Spleen (tissue), 11 donors: ENCODE data around the gene SLFN11. TPM values are rescaled to one million over a fixed set of nuclear protein-coding genes. Genes with fewer than 3 reads are reported as not detected.

Experiments used
- DNase-seq: peaks from one replicate; pipeline ENCODE4 v3.0.0-alpha.2; 2020
- H3K27ac ChIP-seq, 8 donors: fragments of 200-600 bp; sonication (generic) in 7 of 8; 1 replicate in 4 of 8; 2 replicates in 4 of 8; pipeline versions ENCODE4 v1.5.0 to v1.8.0; 2016 to 2021; ENCODE audit warnings: inconsistent platforms in 4 of 8, mild to moderate bottlenecking in 4 of 8, moderate library complexity in 1 of 8
- H3K27me3 ChIP-seq, 7 donors: fragments of 200-600 bp; sonication (generic) in 6 of 7; replicated peaks in 1 of 7; 1 replicate in 4 of 7; 2 replicates in 3 of 7; pipeline versions ENCODE4 v1.5.0 to v1.8.0; 2016 to 2021; ENCODE audit warnings: inconsistent platforms in 3 of 7, mild to moderate bottlenecking in 1 of 7
- H3K36me3 ChIP-seq, 6 donors: fragments of 200-600 bp; sonication (generic) in 5 of 6; 1 replicate in 4 of 6; 2 replicates in 2 of 6; pipeline versions ENCODE4 v1.5.0 to v1.8.0; 2016 to 2021; ENCODE audit warnings: inconsistent platforms in 2 of 6
- H3K4me1 ChIP-seq, 6 donors: fragments of 200-600 bp; sonication (generic) in 5 of 6; 1 replicate in 3 of 6; 2 replicates in 3 of 6; pipeline versions ENCODE4 v1.5.0 to v1.8.0; 2016 to 2021; ENCODE audit warnings: inconsistent platforms in 3 of 6
- H3K4me3 ChIP-seq, 8 donors: fragments of 200-600 bp; sonication (generic) in 7 of 8; 1 replicate in 4 of 8; 2 replicates in 4 of 8; pipeline versions ENCODE4 v1.5.0 to v1.8.0; 2016 to 2021; ENCODE audit warnings: inconsistent platforms in 4 of 8, mild to moderate bottlenecking in 4 of 8, moderate library complexity in 2 of 8
- H3K9me3 ChIP-seq, 8 donors: fragments of 200-600 bp; sonication (generic) in 7 of 8; 1 replicate in 4 of 8; 2 replicates in 4 of 8; pipeline versions ENCODE4 v1.5.0 to v1.8.0; 2016 to 2021; ENCODE audit warnings: inconsistent platforms in 4 of 8
- POLR2A ChIP-seq, 3 donors: fragments of 450-650 bp; IDR thresholded peaks; one replicate each; pipeline ENCODE4 v1.5.1; 2017; ENCODE audit warnings: antibody characterized with exemption in 3 of 3, mild to moderate bottlenecking in 1 of 3
- POLR2AphosphoS5 ChIP-seq, 3 donors: sonication (generic); formaldehyde crosslinking; IDR thresholded peaks; one replicate each; pipeline ENCODE4 v1.5.1; 2017; ENCODE audit warnings: antibody characterized with exemption in 3 of 3
- WGBS, 5 donors: extraction: QIAGEN DNeasy Blood & Tissue Kit in 3 of 5; methylation state at CpG; one replicate each; pipeline versions ENCODE4 v1.1.5 to v1.1.7; 2013 to 2018; 5-methylcytosine and 5-hydroxymethylcytosine counted together
- intact Hi-C: fragments of 100-400 bp; cut with DNase I; formaldehyde crosslinking; loops from one replicate; pipeline ENCODE4 v1.15.0; 2023; ENCODE audit warnings: low total_unique reads
- polyA plus RNA-seq, 3 donors: library from polyadenylated mRNA; stranded (reverse); fragments of 200-250 nt; gene quantifications; one replicate each; pipeline ENCODE4 v1.2.1, GENCODE V29; 2013
- total RNA-seq, 7 donors: library from RNA; depleted of rRNA in 3 of 7; stranded (reverse); fragments of >200 nt in 3 of 7; fragmentation: NEBNext Ultra II Directional in 4 of 7; extraction: Animal tissue kit (Norgen Biotek cat#: 25700) in 4 of 7; gene quantifications; one replicate each; pipeline versions ENCODE4 v1.1.0 to v1.2.1, GENCODE V29; 2016 to 2021
- TF ChIP-seq, protein P1 (sequence below), 11 experiments: fragments of 200-600 bp in 7 of 11; fragments of 450-650 bp in 4 of 11; sonication (generic) in 4 of 11; IDR thresholded peaks in 8 of 11; conservative IDR thresholded peaks in 3 of 11; 1 replicate in 7 of 11; 2 replicates in 4 of 11; pipeline versions ENCODE4 v1.4.0 to v1.8.0; 2016 to 2021; ENCODE audit warnings: antibody characterized with exemption in 11 of 11, inconsistent platforms in 4 of 11, mild to moderate bottlenecking in 1 of 11
- donor health status: healthy with polysubstance abuse.
- donor health status: DM: no; HTN: no; CAD: no; lungs with moderate emphysema.
- donor health status: DM: no; HTN: no; CAD: no.
- donor health status: Bipolar disorder and iron deficiency.
- donor health status: healthy.
- donor health status: DM: no; HTN: no; CAD: no.
- donor health status: DM: yes; HTN: yes; CAD: no.

The SLFN11 gene
- total and polyA plus RNA-seq, 10 donors: 6.5 to 73.9 (median 56.6) TPM

DNA sequence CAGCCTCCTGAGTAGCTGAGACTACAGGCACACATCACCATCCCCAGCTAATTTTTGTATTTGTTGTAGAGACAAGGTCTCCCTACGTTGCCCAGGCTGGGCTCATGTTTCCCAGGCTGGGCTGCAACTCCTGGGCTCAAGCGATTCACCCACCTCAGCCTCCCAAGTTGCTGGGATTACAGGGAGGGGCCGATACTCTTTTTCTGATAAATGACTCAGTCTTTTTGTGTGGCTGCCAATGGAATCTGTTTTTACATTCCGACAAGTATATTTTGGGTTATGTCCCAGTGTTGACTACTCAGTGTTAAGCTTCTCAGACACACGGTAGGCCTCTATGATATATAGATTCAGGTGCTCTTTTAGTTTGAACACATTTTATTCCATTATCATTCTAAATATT is 58.1 kb downstream of the SLFN11 start:
- Histone ChIP-seq H3K4me3 (no peak overlapping the region), H3K27me3 (no peaks in the 10 kb centered on the region), H3K9me3 (no peaks in the 10 kb centered on the region), H3K4me1 (peaks cover 3 to 34% (median 24%) of the 10 kb centered on the region in 6 donors), H3K27ac (peak overlapping the region in 6 of 8 donors; percentile 29 to 87 (median 86)), H3K36me3 (no peaks in the 10 kb centered on the region)
- no peak for DNase-seq
- TF ChIP-seq POLR2AphosphoS5 (IDR thresholded peaks at IDR 0.05) (no peak), POLR2A (IDR thresholded peaks at IDR 0.05) (no peak)
- TF ChIP-seq, protein P1, sequence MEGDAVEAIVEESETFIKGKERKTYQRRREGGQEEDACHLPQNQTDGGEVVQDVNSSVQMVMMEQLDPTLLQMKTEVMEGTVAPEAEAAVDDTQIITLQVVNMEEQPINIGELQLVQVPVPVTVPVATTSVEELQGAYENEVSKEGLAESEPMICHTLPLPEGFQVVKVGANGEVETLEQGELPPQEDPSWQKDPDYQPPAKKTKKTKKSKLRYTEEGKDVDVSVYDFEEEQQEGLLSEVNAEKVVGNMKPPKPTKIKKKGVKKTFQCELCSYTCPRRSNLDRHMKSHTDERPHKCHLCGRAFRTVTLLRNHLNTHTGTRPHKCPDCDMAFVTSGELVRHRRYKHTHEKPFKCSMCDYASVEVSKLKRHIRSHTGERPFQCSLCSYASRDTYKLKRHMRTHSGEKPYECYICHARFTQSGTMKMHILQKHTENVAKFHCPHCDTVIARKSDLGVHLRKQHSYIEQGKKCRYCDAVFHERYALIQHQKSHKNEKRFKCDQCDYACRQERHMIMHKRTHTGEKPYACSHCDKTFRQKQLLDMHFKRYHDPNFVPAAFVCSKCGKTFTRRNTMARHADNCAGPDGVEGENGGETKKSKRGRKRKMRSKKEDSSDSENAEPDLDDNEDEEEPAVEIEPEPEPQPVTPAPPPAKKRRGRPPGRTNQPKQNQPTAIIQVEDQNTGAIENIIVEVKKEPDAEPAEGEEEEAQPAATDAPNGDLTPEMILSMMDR (IDR thresholded peaks at IDR 0.05 in 8 of 11, conservative IDR thresholded peaks at IDR 0.05 in 3 of 11): no peak
- 68 to 87% (median 77%) methylated on average over 5 of the region's 5 CpGs for WGBS, 5 donors
- intact Hi-C loops: loop anchor here (10.0 kb wide), 1 partner anchor 430 kb away; no protein-coding TSS in a partner anchor

DNA sequence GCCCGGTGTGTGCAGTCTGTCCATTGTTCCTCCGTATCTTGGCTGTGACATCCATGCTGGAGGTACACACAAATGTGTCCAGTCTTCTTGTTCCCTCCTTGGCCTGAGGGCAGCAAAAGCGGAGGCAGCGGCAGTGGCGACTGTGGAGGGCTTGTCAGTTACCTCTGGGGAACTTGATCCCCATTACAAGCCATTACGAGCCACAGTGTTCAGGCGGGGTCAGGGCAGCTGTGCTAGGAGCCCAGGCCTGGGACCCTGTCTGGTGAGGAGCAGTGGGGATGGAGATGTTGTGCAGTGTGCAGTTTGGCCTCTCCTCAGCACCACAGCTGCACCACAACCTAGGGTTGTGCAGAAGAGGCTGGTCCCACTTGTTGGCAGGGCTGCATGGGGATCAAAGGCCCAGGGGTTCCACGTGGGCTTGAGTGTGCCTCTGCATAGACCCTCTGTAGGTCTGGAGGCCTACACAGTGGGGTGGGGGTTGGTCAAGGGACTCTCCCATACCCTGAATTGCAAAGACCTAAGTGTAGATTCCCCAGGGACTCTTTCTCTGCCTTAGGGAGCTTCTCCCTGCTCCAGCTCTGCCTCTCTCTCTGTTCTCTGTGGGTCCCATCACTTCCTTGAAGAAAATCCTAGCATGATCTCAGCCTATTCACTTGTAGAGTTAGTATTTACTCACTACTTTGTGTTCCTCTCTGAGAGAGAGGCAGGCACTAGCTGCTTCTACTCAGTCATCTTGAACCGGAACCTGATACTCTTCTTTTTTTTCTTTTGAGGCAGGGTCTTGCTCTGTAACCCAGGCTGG is 58.8 kb downstream of the SLFN11 start:
- H3K9me3 ChIP-seq: peaks cover 0 to 5% (median 0%) of the 10 kb centered on the region in 8 donors
- TF ChIP-seq POLR2AphosphoS5 (IDR thresholded peaks at IDR 0.05): no peak
- TF ChIP-seq, protein P1 (IDR thresholded peaks at IDR 0.05 in 8 of 11, conservative IDR thresholded peaks at IDR 0.05 in 3 of 11): no peak
- TF ChIP-seq POLR2A (IDR thresholded peaks at IDR 0.05): no peak
- peak overlapping the region; percentile 29 to 87 (median 84) for H3K27ac ChIP-seq
- H3K27me3 ChIP-seq: no peaks in the 10 kb centered on the region
- no peaks in the 10 kb centered on the region for H3K36me3 ChIP-seq
- H3K4me1 ChIP-seq: peaks cover 3 to 34% (median 24%) of the 10 kb centered on the region in 6 donors
- no peak for DNase-seq
- intact Hi-C loops: loop anchor here (10.0 kb wide), 1 partner anchor 430 kb away; no protein-coding TSS in a partner anchor
- H3K4me3 ChIP-seq: peak overlapping the region in 5 of 8 donors; percentile 40 to 67 (median 44)
- WGBS, 5 donors: 84 to 91% (median 88%) methylated on average over 9 of the region's 9 CpGs

DNA sequence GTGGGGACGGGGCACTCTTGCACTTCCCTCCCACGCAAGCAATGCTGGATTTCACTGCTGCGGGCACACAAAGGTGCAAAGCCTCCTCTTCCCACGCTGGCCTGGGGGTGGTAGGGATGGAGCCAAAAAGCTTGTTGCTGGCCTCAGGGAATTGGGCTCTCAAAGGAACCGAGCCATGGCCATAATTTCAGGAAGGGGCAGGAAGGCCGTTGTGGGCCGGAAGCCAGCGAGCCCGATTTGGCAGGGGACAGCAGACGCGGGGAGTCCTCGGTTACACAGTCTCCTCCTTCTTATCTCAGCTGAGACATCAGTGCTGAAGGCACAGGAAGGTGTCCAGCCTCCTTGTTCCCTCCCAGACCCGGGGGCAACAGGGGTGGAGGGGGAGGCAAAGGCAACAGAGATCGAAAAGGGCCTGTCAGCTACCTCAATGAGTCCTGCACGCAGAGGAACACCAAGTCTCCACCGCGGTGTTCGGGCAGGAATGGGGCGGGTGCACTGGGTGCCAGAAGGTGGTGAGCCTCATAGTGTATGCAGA is 59.5 kb downstream of the SLFN11 start:
- peak overlapping the region in 7 of 8 donors; percentile 35 to 67 (median 44) for H3K4me3 ChIP-seq
- TF ChIP-seq POLR2A (IDR thresholded peaks at IDR 0.05) (no peak), POLR2AphosphoS5 (IDR thresholded peaks at IDR 0.05) (peak; percentile 19 to 58 (median 23))
- H3K9me3 ChIP-seq: peaks cover 0 to 12% (median 4%) of the 10 kb centered on the region in 8 donors
- H3K4me1 ChIP-seq: peaks cover 3 to 34% (median 24%) of the 10 kb centered on the region in 6 donors
- WGBS, 5 donors: 28 to 38% (median 31%) methylated on average over 17 to 19 of the region's 19 CpGs
- intact Hi-C loops: loop anchor here (2.0 to 10.0 kb wide), 2 partner anchors 219 to 431 kb away; no protein-coding TSS in a partner anchor
- DNase-seq: peak; percentile 85
- H3K27me3 ChIP-seq: no peaks in the 10 kb centered on the region
- peak overlapping the region; percentile 64 to 87 (median 84) for H3K27ac ChIP-seq
- no peaks in the 10 kb centered on the region for H3K36me3 ChIP-seq

DNA sequence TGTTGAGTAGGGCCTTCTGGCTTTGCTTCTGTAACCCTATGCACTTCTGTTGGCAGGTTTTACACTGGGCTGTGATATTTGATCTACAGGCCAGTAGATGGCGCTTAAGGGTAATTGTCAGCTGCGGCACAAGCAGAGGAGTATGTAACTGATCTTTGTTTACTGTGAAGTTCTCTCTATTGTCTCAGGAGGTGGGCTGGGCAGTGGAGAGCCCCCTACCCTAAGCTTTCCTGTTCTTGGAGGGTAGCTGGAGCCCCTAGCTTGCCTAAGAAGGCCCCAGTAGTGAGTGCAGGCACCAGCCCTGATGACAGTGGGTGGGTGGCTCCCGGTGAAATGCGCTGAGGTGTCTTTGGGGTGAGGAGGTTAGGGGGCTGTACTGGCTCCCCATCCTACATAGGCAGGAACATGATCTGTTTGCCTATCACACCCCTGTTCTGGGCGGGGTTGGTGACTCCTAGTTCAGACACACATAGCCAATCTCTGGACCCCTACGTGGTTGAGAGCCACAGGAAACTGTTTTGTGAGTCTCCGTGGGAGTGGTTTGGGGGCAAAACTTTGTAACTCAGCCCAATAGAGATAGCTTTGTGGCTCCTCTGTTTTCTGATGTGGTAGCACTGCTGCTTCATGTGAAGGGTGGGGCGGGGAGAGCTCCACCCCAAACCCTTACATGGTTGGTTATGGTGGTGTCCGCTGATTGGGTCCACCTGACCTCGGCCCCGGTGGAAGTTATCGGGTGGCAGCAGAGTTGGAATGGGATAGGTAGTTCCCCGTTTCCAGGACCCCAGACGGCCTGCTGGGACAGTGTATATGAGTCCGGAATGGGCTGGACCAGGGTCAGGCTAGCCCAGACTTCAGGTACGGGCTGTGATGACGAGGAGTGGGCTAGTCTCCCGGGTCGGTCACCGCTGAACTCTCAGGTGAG is 60.4 kb downstream of the SLFN11 start:
- DNase-seq: peak; percentile 89
- peaks cover 0 to 15% (median 5%) of the 10 kb centered on the region in 8 donors for H3K9me3 ChIP-seq
- peak overlapping the region; percentile 64 to 87 (median 84) for H3K27ac ChIP-seq
- intact Hi-C loops: loop anchor here (2.0 to 10.0 kb wide), 2 partner anchors 220 to 432 kb away; no protein-coding TSS in a partner anchor
- H3K4me1 ChIP-seq: peaks cover 3 to 34% (median 24%) of the 10 kb centered on the region in 6 donors
- TF ChIP-seq, protein P1 (IDR thresholded peaks at IDR 0.05 in 8 of 11, conservative IDR thresholded peaks at IDR 0.05 in 3 of 11): peak; percentile 73 to 92 (median 85)
- TF ChIP-seq POLR2A (IDR thresholded peaks at IDR 0.05): no peak
- peak in 2 of 3 donors; percentile 38 to 42 for TF ChIP-seq POLR2AphosphoS5 (IDR thresholded peaks at IDR 0.05)
- H3K36me3 ChIP-seq: no peaks in the 10 kb centered on the region
- WGBS, 5 donors: 8 to 16% (median 11%) methylated on average over 19 to 20 of the region's 20 CpGs
- H3K27me3 ChIP-seq: no peaks in the 10 kb centered on the region
- peak overlapping the region; percentile 16 to 67 (median 42) for H3K4me3 ChIP-seq
